Mucosa of descending colon (tissue), 3 donors: ENCODE data around the gene MAGI2. TPM values are rescaled to one million over a fixed set of nuclear protein-coding genes. Genes with fewer than 3 reads are reported as not detected.

Source experiments
- ATAC-seq: fragments of 200-7000 bp; cut with Tn5 transposase; one replicate; pipeline ENCODE4 v1.9.1; 2020; ENCODE audit warnings: mild to moderate bottlenecking, moderate library complexity
- DNase-seq, 3 donors: peaks; one replicate each; pipeline ENCODE4 v3.0.0-alpha.2; 2020
- H3K36me3 ChIP-seq: fragments of 200-600 bp; one replicate; pipeline ENCODE4 v1.8.0; 2021; ENCODE audit warnings: low read depth, mild to moderate bottlenecking
- H3K4me1 ChIP-seq: fragments of 200-600 bp; one replicate; pipeline ENCODE4 v1.8.0; 2021; ENCODE audit warnings: low read depth, mild to moderate bottlenecking
- H3K4me3 ChIP-seq: fragments of 200-600 bp; one replicate; pipeline ENCODE4 v1.8.0; 2021; ENCODE audit warnings: mild to moderate bottlenecking
- H3K9me3 ChIP-seq: fragments of 200-600 bp; one replicate; pipeline ENCODE4 v1.8.0; 2021; ENCODE audit warnings: mild to moderate bottlenecking
- intact Hi-C, 2 donors: fragments of 100-400 bp; cut with DNase I in 1 of 2; cut with micrococcal nuclease in 1 of 2; formaldehyde crosslinking; loops; one replicate each; pipeline versions ENCODE4 v1.11.0 to v1.11.1; 2022; cut with DNase I, micrococcal nuclease
- total RNA-seq, 3 donors: library from RNA; stranded (reverse); fragmentation: NEBNext Ultra II Directional in 2 of 3; extraction: Animal tissue kit (Norgen Biotek cat#: 25700) in 2 of 3; gene quantifications; one replicate each; pipeline versions ENCODE4 v1.2.1 to v1.2.4, GENCODE V29; 2021 to 2023
- TF ChIP-seq, protein P1 (sequence below): fragments of 200-600 bp; IDR thresholded peaks from one replicate; pipeline ENCODE4 v1.8.0; 2022; ENCODE audit warnings: antibody characterized with exemption, mild to moderate bottlenecking
- donor health status: DM: no; HTN: no; CAD: no; lungs with moderate emphysema.
- donor health status: DM: no; HTN: no; CAD: no.
- donor health status: DM: no; HTN: yes; CAD: no.

MAGI2 gene
- total RNA-seq, 3 donors from 2014 or later, result 1.9 to 14.5 (median 2.7) TPM

DNA sequence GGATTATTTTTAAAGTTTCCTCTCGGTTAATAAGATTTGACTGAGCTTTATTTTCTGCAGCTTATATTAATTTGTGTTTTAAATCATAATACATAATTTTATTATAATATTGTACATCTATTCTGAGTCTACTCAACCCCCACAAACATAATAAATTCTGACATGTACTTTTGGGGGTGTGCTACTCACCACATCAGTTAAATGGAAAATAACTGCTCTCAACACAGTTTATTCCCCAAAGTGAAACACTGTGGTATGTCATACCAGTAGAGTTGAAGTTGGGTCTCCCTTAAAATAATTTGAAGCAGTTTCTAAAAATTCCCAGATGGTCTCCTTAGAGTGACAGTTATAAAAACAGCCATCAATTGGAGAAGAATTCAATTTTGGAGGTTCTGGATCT is 1191.7 kb downstream of the MAGI2 start:
- Histone ChIP-seq H3K4me3 (no peak overlapping the region), H3K36me3 (no peaks in the 10 kb centered on the region), H3K4me1 (no peaks in the 10 kb centered on the region), H3K9me3 (no peaks in the 10 kb centered on the region)
- no peak for DNase-seq
- TF ChIP-seq, protein P1, sequence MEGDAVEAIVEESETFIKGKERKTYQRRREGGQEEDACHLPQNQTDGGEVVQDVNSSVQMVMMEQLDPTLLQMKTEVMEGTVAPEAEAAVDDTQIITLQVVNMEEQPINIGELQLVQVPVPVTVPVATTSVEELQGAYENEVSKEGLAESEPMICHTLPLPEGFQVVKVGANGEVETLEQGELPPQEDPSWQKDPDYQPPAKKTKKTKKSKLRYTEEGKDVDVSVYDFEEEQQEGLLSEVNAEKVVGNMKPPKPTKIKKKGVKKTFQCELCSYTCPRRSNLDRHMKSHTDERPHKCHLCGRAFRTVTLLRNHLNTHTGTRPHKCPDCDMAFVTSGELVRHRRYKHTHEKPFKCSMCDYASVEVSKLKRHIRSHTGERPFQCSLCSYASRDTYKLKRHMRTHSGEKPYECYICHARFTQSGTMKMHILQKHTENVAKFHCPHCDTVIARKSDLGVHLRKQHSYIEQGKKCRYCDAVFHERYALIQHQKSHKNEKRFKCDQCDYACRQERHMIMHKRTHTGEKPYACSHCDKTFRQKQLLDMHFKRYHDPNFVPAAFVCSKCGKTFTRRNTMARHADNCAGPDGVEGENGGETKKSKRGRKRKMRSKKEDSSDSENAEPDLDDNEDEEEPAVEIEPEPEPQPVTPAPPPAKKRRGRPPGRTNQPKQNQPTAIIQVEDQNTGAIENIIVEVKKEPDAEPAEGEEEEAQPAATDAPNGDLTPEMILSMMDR, result no peak
- ATAC-seq, result no peak
- intact Hi-C loops, result no loop called here

- no peaks in the 10 kb centered on the region for H3K9me3 ChIP-seq
- TF ChIP-seq, protein P1, result no peak
- no peak overlapping the region for H3K4me3 ChIP-seq
- no peaks in the 10 kb centered on the region for H3K36me3 ChIP-seq
- intact Hi-C loops, result no loop called here
- no peaks in the 10 kb centered on the region for H3K4me1 ChIP-seq
- ATAC-seq (no peak), DNase-seq (no peak)
Measured at GRCh38 chr7:78261302-78261701, 1192.2 kb downstream of the MAGI2 start.

- DNase-seq (no peak), ATAC-seq (no peak)
- Histone ChIP-seq H3K4me3 (no peak overlapping the region), H3K9me3 (no peaks in the 10 kb centered on the region), H3K36me3 (no peaks in the 10 kb centered on the region), H3K4me1 (no peaks in the 10 kb centered on the region)
- intact Hi-C loops, result no loop called here
- TF ChIP-seq, protein P1, result no peak
Measured at GRCh38 chr7:78260826-78261225, 1192.6 kb downstream of the MAGI2 start.

GRCh38 chr7:78254726-78255055 is 1198.8 kb downstream of the MAGI2 start:
- TF ChIP-seq, protein P1, result no peak
- no peak overlapping the region for H3K4me3 ChIP-seq
- peak in 1 of 3 donors; percentile 29 for DNase-seq
- no peaks in the 10 kb centered on the region for H3K9me3 ChIP-seq
- no peaks in the 10 kb centered on the region for H3K36me3 ChIP-seq
- ATAC-seq, result peak; percentile 67
- intact Hi-C loops, result no loop called here
- no peaks in the 10 kb centered on the region for H3K4me1 ChIP-seq

GRCh38 chr7:78253850-78254725 is 1199.4 kb downstream of the MAGI2 start:
- DNase-seq, result no peak
- intact Hi-C loops, result no loop called here

More at GRCh38 chr7:78253850-78254725, 1199.4 kb downstream of the MAGI2 start:
- Histone ChIP-seq H3K4me1 (no peaks in the 10 kb centered on the region), H3K36me3 (no peaks in the 10 kb centered on the region), H3K9me3 (peaks cover 4% of the 10 kb centered on the region), H3K4me3 (no peak overlapping the region)
- peak; percentile 15 for ATAC-seq
- TF ChIP-seq, protein P1, result no peak
